H1 (cell line): ENCODE measurements around the gene GPNMB. TPM values are rescaled to one million over a fixed set of nuclear protein-coding genes. Genes with fewer than 3 reads are reported as not detected.

Experiments used
- CTCF ChIA-PET: fragments of 300-600 bp; sonication (Branson Sonifier 250); formaldehyde crosslinking; loops from one replicate; lab custom pipeline; 2021; ENCODE audit not compliant: partially characterized antibody; lab: Charles Lee
- POLR2A ChIA-PET: fragments of 300-600 bp; sonication (Branson Sonifier 250); formaldehyde crosslinking; loops from one replicate; lab custom pipeline; 2021; ENCODE audit warnings: inconsistent platforms; ENCODE audit not compliant: partially characterized antibody; lab: Charles Lee
- DNase-seq, 2 experiments: peaks; one replicate each; pipeline versions ENCODE4 v3.0.0 to v3.0.0-alpha.2; 2010 to 2022; ENCODE audit warnings: low spot score in 2 of 2, low read depth in 1 of 2, mixed read lengths in 1 of 2
- FAIRE-seq: peaks from 2 replicates; lab custom pipeline; 2011; peaks lifted over from hg19 to GRCh38; lab: Jason Lieb, UNC
- H2AFZ ChIP-seq: 2 replicates; pipeline ENCODE4 v1.8.1; 2012; ENCODE audit warnings: low read length, inconsistent platforms
- H2AK5ac ChIP-seq: 2 replicates; pipeline ENCODE4 v1.6.1; 2013; ENCODE audit warnings: low read depth, low read length
- H2BK120ac ChIP-seq: replicated peaks from 2 replicates; pipeline ENCODE3; 2013; ENCODE audit warnings: low read depth, low read length, inconsistent platforms
- H2BK12ac ChIP-seq: 2 replicates; pipeline ENCODE4 v1.6.1; 2013; ENCODE audit warnings: low read depth, low read length
- H2BK15ac ChIP-seq: 2 replicates; pipeline ENCODE4 v1.6.1; 2013; ENCODE audit warnings: low read length
- H2BK20ac ChIP-seq: 2 replicates; pipeline ENCODE4 v1.6.1; 2013; ENCODE audit warnings: low read length
- H2BK5ac ChIP-seq: 2 replicates; pipeline ENCODE4 v1.6.1; 2013; ENCODE audit warnings: low read depth, low read length
- H3K14ac ChIP-seq: 2 replicates; pipeline ENCODE4 v1.6.1; 2013; ENCODE audit warnings: inconsistent platforms; ENCODE audit not compliant: insufficient read length
- H3K18ac ChIP-seq: 2 replicates; pipeline ENCODE4 v1.6.1; 2013; ENCODE audit warnings: low read length; ENCODE audit errors: extremely low read depth
- H3K23ac ChIP-seq: 2 replicates; pipeline ENCODE4 v1.6.1; 2013; ENCODE audit warnings: inconsistent platforms; ENCODE audit not compliant: insufficient read length
- H3K23me2 ChIP-seq: 2 replicates; pipeline ENCODE4 v1.6.1; 2013; ENCODE audit warnings: low read depth, low read length
- H3K27ac ChIP-seq: 2 replicates; pipeline ENCODE4 v1.6.1; 2011; ENCODE audit warnings: low read depth, low read length, inconsistent platforms
- H3K27me3 ChIP-seq, 4 experiments: replicated peaks in 1 of 4; 1 replicate in 1 of 4; 2 replicates in 3 of 4; pipeline versions ENCODE4 v1.6.1 to v1.8.1; 2011 to 2013; ENCODE audit warnings: low read length in 3 of 4, mild to moderate bottlenecking in 3 of 4, inconsistent platforms in 2 of 4, mixed read lengths in 2 of 4, moderate library complexity in 1 of 4; ENCODE audit not compliant: control insufficient read depth in 3 of 4, insufficient read depth in 3 of 4; ENCODE audit errors: extremely low read depth in 1 of 4
- H3K36me3 ChIP-seq, 4 experiments: 2 replicates each; pipeline versions ENCODE4 v1.6.1 to v1.8.1; 2011 to 2013; ENCODE audit warnings: mild to moderate bottlenecking in 4 of 4, low read length in 3 of 4, moderate library complexity in 2 of 4, control low read depth in 1 of 4, inconsistent platforms in 1 of 4; ENCODE audit not compliant: insufficient read depth in 4 of 4, control insufficient read depth in 2 of 4
- H3K4ac ChIP-seq: replicated peaks from 2 replicates; pipeline ENCODE3; 2013; ENCODE audit warnings: low read length, low read depth, mixed read lengths, inconsistent platforms; ENCODE audit not compliant: insufficient read length
- H3K4me1 ChIP-seq, 4 experiments: replicated peaks in 1 of 4; 1 replicate in 1 of 4; 2 replicates in 3 of 4; pipeline versions ENCODE4 v1.6.1 to v1.8.1; 2011 to 2013; ENCODE audit warnings: low read length in 3 of 4, inconsistent platforms in 2 of 4, mixed read lengths in 1 of 4; ENCODE audit not compliant: insufficient read depth in 4 of 4, control insufficient read depth in 3 of 4
- H3K4me2 ChIP-seq, 2 experiments: 2 replicates each; pipeline versions ENCODE4 v1.6.1 to v1.8.1; 2011 to 2013; ENCODE audit warnings: low read depth in 2 of 2, low read length in 2 of 2, control low read depth in 1 of 2, inconsistent platforms in 1 of 2, mild to moderate bottlenecking in 1 of 2; ENCODE audit not compliant: insufficient read depth in 1 of 2
- H3K4me3 ChIP-seq, 4 experiments: fragments of 200-600, 300-600 bp in 1 of 4; sonication (generic), shearing (Covaris generic), sonication (Bioruptor Twin) in 1 of 4; 2 replicates each; pipeline versions ENCODE4 v1.5.1 to v1.8.1; 2011 to 2016; ENCODE audit warnings: low read length in 4 of 4, low read depth in 3 of 4, control low read depth in 2 of 4, inconsistent platforms in 2 of 4, mild to moderate bottlenecking in 2 of 4, mixed read lengths in 1 of 4, moderate library complexity in 1 of 4; ENCODE audit not compliant: insufficient read depth in 2 of 4; ENCODE audit errors: extremely low read depth in 1 of 4
- H3K56ac ChIP-seq: replicated peaks from 2 replicates; pipeline ENCODE3; 2013; ENCODE audit warnings: low read depth, mild to moderate bottlenecking, mixed read lengths, low read length, inconsistent platforms; ENCODE audit not compliant: insufficient read length
- H3K79me1 ChIP-seq: 2 replicates; pipeline ENCODE4 v1.6.1; 2013; ENCODE audit warnings: low read depth, low read length, control low read depth
- H3K79me2 ChIP-seq, 2 experiments: 2 replicates each; pipeline versions ENCODE4 v1.6.1 to v1.8.1; 2012 to 2013; ENCODE audit warnings: low read length in 2 of 2, mild to moderate bottlenecking in 2 of 2, inconsistent platforms in 1 of 2; ENCODE audit not compliant: insufficient read depth in 2 of 2, control insufficient read depth in 1 of 2
- H3K9ac ChIP-seq, 4 experiments: replicated peaks in 1 of 4; 1 replicate in 1 of 4; 2 replicates in 3 of 4; pipeline versions ENCODE4 v1.6.1 to v1.8.1; 2011 to 2013; ENCODE audit warnings: low read depth in 3 of 4, low read length in 3 of 4, control low read depth in 2 of 4, mild to moderate bottlenecking in 2 of 4, moderate library complexity in 2 of 4, inconsistent platforms in 1 of 4; ENCODE audit errors: extremely low read depth in 1 of 4
- H3K9me3 ChIP-seq, 2 experiments: 2 replicates each; pipeline versions ENCODE4 v1.6.1 to v1.8.1; 2012 to 2013; ENCODE audit warnings: mild to moderate bottlenecking in 2 of 2, moderate library complexity in 2 of 2, control low read depth in 1 of 2, inconsistent platforms in 1 of 2, low read depth in 1 of 2, low read length in 1 of 2, mixed read lengths in 1 of 2; ENCODE audit not compliant: insufficient read depth in 2 of 2
- H4K20me1 ChIP-seq, 2 experiments: replicated peaks in 1 of 2; 2 replicates each; pipeline versions ENCODE3 to v1.8.1; 2011 to 2013; ENCODE audit warnings: inconsistent platforms in 2 of 2, low read length in 2 of 2, mild to moderate bottlenecking in 1 of 2; ENCODE audit not compliant: insufficient read depth in 2 of 2, control insufficient read depth in 1 of 2
- H4K5ac ChIP-seq: 2 replicates; pipeline ENCODE4 v1.6.1; 2013; ENCODE audit warnings: low read length, low read depth, mixed read lengths, inconsistent platforms; ENCODE audit not compliant: insufficient read length
- H4K8ac ChIP-seq: 2 replicates; pipeline ENCODE4 v1.8.0; 2013; ENCODE audit warnings: mild to moderate bottlenecking, moderate library complexity, low read length, inconsistent platforms; ENCODE audit not compliant: insufficient read depth; ENCODE audit errors: extremely low read depth
- H4K91ac ChIP-seq: replicated peaks from 2 replicates; pipeline ENCODE3; 2013; ENCODE audit warnings: low read length, mixed read lengths, inconsistent platforms; ENCODE audit not compliant: insufficient read length
- HDAC2 ChIP-seq, 2 experiments: fragments of 300-600 bp in 1 of 2; sonication (generic) in 1 of 2; IDR thresholded peaks; 2 replicates each; pipeline ENCODE4 v1.6.1; 2011 to 2012; ENCODE audit warnings: low read depth in 2 of 2, low read length in 2 of 2, mild to moderate bottlenecking in 2 of 2, moderate library complexity in 2 of 2, borderline replicate concordance in 1 of 2, inconsistent platforms in 1 of 2
- WGBS, 2 experiments: shearing (Covaris generic) in 1 of 2; methylation state at CpG; one replicate each; pipeline versions ENCODE4 v1.1.6 to v1.1.7; 2013 to 2015; ENCODE audit warnings: low lambda C conversion rate in 2 of 2, mixed read lengths in 2 of 2, inconsistent platforms in 1 of 2, low coverage in 1 of 2, missing lambda C conversion rate in 1 of 2; ENCODE audit not compliant: insufficient replicate concordance in 2 of 2, insufficient coverage in 1 of 2, insufficient read length in 1 of 2; ENCODE audit errors: extremely low coverage in 1 of 2, missing lambda C conversion rate in 1 of 2; 5-methylcytosine and 5-hydroxymethylcytosine counted together
- polyA plus RNA-seq, 7 experiments: library from polyadenylated mRNA; depleted of rRNA in 3 of 7; stranded (reverse) in 5 of 7; unstranded in 2 of 7; fragments of >200 nt in 5 of 7; fragments of 200-250 nt in 2 of 7; gene quantifications; 1 replicate in 5 of 7; 2 replicates in 1 of 7; 4 replicates in 1 of 7; pipeline versions ENCODE4 v1.2.1 to v1.2.3, GENCODE V29; 2011 to 2013; ENCODE audit warnings: missing spikeins in 2 of 7, mixed read lengths in 2 of 7
- total RNA-seq: library from RNA; stranded (reverse); fragmentation: NEBNext Ultra II Directional; extraction: Animal tissue kit (Norgen Biotek cat#: 25700); gene quantifications from 2 replicates; pipeline ENCODE4 v1.2.1, GENCODE V29; 2021

The GPNMB gene
- total and polyA plus RNA-seq, 2 of the 8 experiments (the other 6 are each of a cell fraction or from before 2014, with no cell fraction given) = 1.1 to 1.4 TPM

DNA sequence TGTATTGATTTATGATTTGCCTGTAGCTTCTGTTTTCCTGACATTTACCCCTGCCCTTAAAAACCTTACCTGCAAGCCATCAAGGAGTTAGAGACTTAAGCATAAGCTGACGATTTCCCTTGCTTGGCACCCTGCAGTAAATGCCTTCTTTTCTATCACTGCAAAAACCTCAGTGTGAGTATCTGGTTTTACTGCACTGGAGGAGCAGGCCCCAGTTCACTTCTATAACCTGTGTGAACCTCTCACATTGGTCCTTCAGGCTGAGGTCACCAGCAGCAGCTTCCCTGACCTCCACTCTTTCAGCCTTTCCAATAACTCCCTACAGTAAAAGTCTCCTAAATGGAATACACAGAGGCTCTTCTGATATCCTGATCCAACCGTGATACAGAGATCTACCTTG is 34.2 kb upstream of the GPNMB start:
- 80% methylated on average over 2 of the region's 2 CpGs; no CpG with 5 or more reads in 1 of the 2 experiments for WGBS, 2 experiments
- no peak overlapping the region for H3K27ac ChIP-seq
- no peak for TF ChIP-seq HDAC2 (IDR thresholded peaks at IDR 0.05; ENCODE audit: borderline replicate concordance in 1 of 2, low read depth in 2 of 2, low read length in 2 of 2)

More for the DNA sequence above, 34.2 kb upstream of the GPNMB start:
- Histone ChIP-seq H3K18ac (no peak overlapping the region), H3K9me3 (no peaks in the 10 kb centered on the region), H3K14ac (no peak overlapping the region), H3K23ac (no peak overlapping the region), H2AK5ac (no peak overlapping the region), H3K4ac (no peak overlapping the region), H3K79me2 (no peaks in the 10 kb centered on the region), H3K4me2 (no peak overlapping the region; a peak in 1 of 4 replicates), H2BK12ac (no peak overlapping the region), H3K9ac (no peak overlapping the region), H3K4me3 (no peak overlapping the region), H2BK15ac (no peak overlapping the region), H2AFZ (peak overlapping the region; percentile 28), H4K20me1 (no peaks in the 10 kb centered on the region), H3K36me3 (no peaks in the 10 kb centered on the region), H3K79me1 (no peaks in the 10 kb centered on the region), H3K23me2 (no peaks in the 10 kb centered on the region), H2BK120ac (no peak overlapping the region), H4K8ac (no peak overlapping the region), H3K4me1 (no peaks in the 10 kb centered on the region; a peak in 2 of 7 replicates), H2BK20ac (no peak overlapping the region), H4K91ac (no peak overlapping the region), H3K27me3 (no peaks in the 10 kb centered on the region; a peak in 2 of 7 replicates), H3K56ac (no peak overlapping the region), H2BK5ac (no peak overlapping the region), H4K5ac (no peak overlapping the region)
- POLR2A ChIA-PET = interaction anchor here (0.8 to 2.0 kb wide), 5 partner anchors 9 to 402 kb away, joined by 3 to 5 read pairs (median 4); no protein-coding TSS in a partner anchor
- CTCF ChIA-PET = no interaction called here
- FAIRE-seq = no peak
- no peak for DNase-seq
